ENCODE measurements around the gene PSKH1.
A peak's percentile ranks its signal among the peaks of the same experiment; 100 is the strongest.
"Not testable (repeated sequence)": the region's sequence is repeated elsewhere in the genome, so short reads cannot be mapped to it uniquely, and the experiment has no call there.

The PSKH1 gene

DNA sequence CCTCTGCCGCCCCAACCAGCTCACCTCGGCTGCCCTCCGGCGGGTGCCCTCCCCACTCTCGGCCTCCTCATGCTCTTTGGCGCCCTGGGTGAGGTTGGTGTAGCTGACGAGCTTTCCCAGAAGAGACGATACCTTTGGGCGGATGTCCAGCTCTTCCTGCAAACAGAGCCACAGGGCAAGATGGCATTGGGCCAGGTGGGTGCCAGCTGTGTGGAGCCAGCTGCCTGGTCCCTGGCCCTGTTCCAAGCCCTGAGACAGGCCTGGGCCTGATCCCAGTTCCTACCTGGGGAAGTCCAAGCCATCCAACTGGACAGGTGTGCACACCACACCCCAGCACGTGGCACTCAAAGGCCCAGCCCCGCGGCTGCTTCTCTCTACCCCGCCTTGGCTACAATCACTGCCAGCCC lies 68.5 kb downstream of the PSKH1 start:
- DNase-seq (ENCODE audit: low read depth in 2 of 2), result no peak

DNA sequence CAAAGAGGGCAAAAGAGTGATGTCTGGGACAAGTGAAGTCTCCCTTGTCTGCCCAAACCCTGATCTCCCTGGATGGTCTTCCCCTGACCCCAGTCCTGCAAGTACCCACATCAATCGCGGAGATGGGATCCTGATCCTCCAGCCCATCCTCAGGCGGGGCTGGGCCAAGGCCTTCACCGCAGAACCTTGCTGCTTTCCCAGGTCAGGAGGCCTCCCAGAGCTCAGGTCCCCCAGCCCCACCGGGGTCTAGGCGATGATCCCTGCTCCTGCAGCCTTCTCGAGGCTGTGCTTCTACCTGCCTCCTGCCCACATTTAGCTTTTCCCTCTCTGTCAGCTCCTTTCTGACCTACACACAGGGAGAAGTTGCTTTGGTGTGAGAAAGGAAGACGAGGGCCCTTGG lies 69.1 kb downstream of the PSKH1 start:
- DNase-seq (ENCODE audit: low read depth in 2 of 2), result no peak

DNA sequence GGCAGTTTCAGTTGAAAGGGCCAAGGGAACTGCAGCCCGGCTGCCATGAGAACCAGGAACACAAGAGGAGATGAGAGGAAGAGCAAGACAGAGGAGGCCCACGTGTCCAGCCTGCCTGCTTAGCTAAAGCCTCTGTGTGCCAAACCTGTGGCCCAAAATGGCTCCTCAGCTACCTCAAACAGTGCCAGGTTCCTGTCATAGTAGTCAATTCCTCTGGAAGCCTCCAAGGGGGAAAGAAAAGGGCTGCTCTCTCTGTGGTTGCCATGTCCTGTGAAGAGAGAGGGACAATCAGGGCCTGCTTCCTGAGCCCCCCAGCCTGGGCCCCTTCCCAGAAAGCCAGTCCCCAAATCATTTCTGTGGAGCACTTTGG lies 70.2 kb downstream of the PSKH1 start:
- no peak for DNase-seq (ENCODE audit: low read depth in 2 of 2)

DNA sequence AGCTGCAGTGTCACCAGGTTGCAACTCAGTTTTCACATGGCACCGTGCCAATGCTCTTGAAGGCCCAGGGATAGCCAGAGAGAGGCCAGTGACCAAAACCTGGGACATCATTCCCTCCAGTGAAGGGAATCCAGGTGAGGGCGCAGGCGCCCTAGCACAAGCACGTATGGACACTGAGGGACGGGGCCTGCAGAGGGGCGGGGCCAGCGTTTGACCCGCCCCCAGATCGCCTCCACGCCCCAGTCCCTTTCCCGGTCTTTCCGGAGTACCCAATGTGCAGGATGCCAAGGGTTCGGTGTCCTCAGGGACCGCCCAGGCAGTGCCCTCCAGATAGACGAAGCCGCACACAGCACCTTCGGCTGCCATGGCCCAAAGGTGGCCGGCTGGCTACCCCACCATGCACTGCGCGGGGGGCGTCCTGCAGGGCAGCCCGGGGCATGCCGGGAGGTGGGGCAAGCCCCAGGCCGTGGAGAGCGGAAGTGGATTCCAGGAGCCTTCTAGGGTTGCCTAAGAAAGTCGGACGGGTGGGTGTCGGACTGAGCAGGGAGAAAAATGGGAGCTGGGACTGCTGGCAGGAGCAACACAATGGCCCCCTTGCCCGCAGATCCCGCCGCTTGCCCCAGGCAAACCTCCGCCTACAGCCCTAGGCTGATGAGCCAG lies 70.7 kb downstream of the PSKH1 start:
- no peak for DNase-seq (ENCODE audit: low read depth in 2 of 2)

DNA sequence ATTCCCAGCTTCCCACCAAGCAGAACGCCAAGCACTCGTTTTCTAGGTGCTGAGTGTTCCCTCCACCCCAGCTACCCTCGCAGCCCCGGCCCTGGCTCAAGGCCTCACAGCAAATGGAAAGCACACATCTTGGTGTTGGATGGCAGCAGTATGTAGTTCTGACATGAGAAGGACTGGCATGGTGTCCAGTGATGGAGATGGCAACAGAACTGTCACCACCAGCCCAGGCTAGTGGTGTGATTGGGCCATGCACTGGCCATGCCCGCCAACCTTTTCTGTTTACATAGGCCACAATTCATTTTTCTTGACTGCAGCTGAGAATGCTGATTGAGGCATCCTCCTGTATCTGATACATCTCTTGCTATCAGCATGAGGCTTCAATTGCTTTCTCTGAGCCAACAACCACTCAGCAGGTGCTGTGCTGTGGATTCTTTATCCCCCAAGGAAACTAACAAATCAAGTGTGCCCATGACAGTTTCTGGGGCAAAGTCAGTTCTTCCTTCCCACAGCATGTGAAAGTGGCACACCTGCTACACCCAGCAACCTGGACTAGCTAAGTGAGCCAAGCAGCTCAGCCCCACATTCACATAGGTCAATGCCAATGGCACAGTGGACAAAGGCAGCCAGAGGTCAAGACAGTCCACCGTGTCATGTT lies 71.5 kb downstream of the PSKH1 start:
- no peak for DNase-seq (ENCODE audit: low read depth in 2 of 2)

DNA sequence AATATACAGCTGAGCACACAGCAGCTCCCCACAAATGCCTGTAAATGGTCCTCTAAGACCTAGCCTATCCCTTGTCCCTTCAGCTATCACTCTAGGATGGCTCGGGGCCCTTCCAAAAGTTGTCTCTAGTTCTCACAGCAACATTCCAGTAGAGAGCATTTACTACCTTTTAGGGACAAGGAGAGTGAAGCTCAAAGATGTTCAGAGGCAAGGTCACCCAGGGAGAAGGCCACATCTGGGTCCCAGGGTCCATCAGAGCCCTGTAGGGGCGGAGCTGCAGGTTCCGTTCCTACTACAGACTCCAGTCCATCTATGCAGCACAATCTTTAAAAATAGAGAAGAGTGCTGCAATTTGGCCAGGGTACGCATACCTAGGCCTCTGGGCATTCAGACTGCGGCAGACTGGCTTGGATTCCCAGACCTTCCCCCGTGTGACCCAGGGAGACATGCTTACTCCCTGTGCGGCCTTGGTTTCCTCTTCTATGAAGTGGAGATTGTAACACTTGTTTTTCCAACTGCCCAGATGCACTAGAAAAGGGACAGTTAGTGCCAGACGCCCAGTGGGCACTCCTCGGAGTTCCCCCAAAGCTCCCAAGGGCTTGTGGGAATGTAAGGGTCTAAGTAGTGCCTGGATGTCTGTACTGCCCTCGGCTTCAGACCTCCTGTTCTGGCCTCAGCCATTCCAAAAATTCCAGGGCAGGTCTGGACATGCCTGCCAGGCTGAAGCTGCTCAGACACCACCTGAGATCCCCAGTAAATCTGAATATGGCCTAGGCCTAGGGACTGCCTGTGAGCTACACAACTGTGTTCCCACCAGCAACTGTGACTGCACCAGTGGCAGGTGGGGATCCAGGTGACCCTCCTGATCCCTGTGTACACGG lies 72.9 kb downstream of the PSKH1 start:
- no peak for DNase-seq (ENCODE audit: low read depth in 2 of 2)

DNA sequence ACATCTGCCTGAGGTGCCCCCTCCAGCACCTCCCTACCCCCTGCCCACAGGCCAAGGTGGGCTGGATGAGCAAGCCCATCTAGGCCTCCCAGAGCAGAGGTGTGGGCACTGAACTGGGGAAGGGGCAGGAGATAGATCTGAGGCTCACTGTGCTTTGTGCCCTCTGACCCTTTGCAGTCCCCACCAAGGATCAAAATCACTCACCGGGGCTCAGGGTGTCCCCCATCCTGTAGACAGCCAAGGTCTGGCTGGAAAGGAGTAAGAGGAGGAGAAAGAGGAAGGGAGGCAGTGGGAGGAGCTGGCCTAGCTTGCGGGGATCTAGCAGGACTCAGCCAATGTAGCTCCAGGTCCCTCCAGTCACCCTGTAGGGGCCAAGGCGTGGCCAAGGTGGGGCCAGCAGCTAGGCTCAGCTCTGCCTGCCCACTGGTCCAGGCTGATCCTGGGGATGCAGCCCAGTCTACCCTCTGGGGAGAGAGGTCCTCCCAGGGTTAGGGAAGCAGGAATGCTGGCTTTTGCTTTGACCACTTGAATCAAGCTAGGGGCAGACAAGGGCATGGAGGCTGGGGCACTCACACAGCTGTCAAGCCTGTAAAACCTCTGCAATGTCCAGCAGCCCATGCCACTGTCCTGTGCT lies 73.6 kb downstream of the PSKH1 start:
- no peak for DNase-seq (ENCODE audit: low read depth in 2 of 2)

DNA sequence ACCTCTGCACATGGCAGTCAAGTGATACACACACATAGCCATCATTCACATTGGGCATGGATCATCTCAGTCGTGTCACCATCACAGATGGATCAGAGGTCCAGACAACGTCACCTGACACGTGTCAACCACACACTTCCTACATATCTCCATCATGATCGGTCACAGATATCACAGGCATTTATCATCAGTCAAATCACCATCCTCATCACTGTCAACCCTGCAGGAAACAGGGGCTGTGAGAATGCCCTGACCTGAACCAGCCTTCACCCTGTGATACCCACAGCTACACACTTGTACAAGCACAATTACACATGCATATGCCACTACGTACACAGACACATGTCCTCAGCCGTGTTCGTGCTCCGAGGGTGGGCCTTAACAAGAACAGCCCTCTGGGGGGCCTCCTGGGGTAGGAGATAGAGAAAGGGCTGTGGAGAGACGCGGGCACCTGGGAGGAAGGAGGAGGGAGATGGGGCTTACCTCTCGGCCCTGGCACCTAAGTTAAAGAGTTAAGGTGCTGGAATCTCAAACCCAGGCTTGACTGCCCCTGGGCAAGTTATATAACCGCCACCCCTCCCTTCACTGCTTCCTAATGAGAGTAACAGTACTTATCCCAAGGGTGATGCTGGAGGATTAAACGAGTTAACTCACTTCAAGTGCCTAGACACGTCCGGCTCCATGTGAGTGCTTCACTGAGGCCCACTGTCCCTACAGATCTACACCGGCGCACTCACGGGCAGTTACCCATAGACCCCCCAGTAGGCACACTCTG lies 74.3 kb downstream of the PSKH1 start:
- no peak for DNase-seq (ENCODE audit: low read depth in 2 of 2)

DNA sequence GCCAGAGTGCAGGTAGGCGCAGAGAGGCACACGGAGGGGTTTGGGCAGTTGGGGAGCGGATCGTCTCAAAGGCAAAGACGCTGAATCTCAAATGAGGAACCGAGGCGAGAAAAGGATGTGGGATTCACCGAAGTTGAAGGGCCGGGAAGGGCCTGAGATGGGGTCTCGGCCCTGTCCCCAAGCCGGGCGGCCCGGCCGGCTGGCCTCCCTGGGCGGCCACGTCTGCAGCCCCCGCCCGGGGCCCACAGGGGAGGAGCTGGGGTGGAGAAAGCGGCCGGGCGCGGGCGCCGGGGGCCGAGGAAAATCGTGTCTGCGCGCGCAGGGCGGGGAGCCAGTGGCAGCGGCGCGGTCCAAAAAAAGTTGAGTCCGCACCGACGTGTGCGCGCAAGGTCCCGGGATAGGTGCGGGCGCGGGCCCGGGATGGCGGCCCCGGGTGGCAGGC lies 74.9 kb downstream of the PSKH1 start:
- no peak for DNase-seq (ENCODE audit: low read depth in 2 of 2)

DNA sequence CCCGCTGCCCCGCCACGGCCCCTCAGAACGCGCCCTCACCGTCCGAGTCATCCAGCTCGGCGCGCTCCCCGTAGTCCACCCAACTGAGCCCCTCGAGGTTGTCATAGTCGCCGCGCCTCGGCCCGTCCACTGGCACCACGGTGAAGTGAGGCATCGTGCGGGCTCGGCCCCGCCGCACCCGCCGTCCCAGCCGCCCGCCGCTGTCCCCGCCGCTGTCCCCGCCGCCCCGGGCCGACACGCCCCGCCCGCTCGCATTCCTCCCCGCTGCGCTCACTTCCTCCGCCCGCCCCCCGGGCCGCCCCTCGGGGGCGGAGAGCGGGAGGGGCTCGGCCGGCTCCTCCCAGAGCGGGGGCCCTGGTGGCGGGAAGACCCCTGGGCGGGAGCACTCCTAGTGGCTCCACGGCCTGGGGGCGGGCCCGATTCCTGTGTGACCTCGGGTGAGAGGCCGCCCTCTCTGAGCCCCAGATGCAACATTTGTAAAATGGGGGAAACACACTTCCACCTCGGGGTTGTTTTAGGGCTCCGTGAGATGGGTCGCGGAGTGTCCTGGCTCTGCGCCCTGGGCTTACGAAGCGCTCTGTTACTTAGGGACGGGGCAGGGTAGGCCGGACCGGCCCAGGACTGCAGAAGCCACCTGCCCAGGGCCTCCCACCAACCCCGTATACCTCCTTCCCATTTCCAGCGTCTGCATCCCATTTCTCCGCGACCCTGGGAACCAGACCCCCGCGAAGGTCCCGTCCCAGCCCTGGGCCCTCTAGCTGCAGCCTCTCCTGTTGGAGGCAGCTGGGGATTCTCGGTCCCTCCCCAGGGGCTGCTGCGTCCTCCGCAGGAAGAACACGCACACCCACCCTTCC lies 75.6 kb downstream of the PSKH1 start, which contains the start of gene SLC12A4:
TSS of gene SLC12A4 (minus strand) at position 238 of the 854 bp plus-strand sequence. CDS start at position 154, 84 bp downstream.
- peak; percentile 63 to 73 for DNase-seq (ENCODE audit: low read depth in 2 of 2)

DNA sequence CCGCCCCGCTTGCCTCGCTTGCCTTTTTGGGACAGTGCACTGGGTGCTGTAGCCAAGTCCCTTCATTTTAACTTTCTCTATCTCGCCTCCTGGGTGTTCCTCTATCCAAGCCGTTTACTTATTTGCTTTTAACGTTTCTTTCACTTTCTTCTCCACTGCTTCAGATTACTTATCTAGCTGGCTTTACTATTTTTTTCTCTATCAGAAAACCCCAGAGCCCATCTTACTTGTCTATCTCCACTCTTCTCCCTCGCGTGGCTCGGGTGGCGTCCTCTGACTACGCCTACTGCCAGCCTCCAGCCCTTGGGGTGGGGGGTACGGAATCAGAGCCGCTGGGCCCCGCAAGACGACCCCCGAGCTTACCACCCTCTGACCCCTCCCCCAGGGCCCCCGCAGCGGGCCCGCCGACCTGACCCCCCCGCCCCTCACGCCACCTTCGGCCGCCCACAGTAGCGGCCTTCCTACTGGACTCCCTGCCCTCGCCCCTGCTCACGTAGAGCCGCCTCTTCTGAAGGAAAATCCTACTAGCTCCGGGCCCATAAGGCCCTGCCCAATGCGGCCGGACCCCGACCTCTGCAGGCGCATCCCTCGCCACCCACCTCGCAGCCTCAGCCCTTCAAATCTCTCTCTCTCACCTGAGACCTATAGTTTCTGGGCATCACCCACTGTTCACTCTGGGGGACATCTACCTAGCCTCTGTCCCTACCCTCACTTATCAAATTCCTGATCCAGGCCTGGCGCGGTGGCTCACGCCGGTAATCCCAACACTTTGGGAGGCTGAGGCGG lies 76.4 kb downstream of the PSKH1 start:
- no peak for DNase-seq (ENCODE audit: low read depth in 2 of 2)

DNA sequence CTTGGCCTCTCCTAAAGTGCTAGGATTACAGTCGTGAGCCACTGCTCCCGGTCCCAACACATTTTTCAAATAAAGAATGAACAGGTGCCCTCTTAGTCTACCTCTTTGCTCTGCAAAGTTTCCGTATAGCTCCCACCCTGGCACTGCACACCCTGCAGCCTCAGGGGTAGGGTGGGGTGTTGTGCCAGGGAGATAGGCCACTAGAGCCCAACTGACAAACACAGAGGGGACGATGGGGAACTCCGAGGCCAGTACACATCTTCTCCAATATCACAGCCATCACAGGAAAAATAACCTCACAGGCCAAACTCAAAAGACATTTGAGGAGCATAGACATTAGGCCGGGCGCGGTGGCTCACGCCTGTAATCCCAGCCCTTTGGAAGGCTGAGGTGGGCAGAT lies 78.1 kb downstream of the PSKH1 start:
- no peak for DNase-seq (ENCODE audit: low read depth in 2 of 2)

DNA sequence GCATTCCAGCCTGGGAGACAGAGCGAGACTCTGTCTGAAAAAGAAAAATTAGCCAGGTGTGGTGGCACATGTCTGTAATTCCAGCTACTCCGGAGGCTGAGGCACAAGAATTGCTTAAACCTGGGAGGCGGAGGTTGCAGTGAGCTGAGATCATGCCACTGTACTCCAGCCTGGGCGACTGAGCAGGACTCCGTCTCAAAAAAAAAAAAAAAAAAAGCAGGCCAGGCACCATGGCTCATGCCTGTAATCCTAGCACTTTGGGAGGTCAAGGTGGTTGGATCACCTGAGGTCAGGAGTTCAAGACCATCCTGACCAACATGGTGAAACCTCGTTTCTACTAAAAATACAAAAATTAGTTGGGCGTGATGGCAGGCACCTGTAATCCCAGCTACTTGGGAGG lies 79.2 kb downstream of the PSKH1 start:
- DNase-seq (ENCODE audit: low read depth in 2 of 2), result not testable (repeated sequence)

DNA sequence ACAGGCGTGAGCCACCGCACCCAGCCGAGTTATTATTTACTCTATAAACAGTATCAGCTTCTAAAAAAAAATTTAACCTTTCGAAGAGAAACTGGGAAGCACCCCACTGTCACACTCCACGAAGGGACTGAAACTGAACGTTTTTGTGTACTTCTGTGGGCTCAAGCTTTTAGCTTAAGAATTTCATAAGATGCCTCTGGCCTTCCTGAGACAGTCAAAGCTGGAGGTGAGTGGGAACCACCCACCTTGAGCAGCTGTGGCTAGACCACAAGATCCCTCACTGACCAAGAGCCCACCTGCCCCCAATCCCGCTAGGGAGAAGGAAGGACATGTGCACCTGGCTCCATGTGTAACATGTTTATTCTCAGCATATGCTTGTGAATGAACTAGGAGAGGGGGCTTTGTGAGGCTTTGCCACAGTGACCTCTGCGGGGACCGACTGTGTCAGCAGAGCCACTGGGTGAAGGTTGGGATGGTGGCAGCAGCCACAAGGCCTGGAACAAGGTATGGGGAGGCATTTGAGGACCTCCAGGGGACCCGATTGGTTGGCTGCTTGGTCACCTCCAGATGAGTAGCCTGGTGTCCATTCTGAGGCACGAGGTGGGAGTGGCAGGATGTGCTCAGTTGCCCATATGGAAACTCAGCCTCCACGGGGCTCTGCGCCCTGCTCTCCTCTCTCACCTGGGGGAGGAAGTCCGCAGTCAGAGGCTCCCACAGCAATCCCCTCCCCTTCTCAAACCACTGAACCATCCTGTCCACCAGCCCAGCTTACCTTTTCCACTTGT lies 82.5 kb downstream of the PSKH1 start:
- DNase-seq (ENCODE audit: low read depth in 2 of 2), result no peak

DNA sequence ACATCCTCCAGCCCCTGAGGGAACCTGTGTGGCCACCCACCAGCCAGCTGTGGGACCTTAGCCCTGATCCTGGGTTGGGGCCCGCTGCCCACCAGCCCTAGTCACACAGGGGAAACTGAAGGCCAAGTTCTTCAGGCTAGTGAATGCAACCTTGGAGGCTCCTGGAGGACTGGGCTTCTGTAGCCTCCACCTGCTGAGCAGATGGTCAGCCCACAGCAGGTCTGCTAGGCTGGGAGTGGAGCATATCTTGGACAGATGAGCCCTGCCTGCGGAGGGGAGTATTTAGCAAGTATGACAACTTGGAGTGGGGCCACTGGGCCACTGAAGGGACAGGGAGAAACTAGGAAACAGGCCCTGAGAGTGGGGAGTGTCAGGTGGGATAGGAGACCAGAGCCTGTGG lies 83.2 kb downstream of the PSKH1 start:
- no peak for DNase-seq (ENCODE audit: low read depth in 2 of 2)

DNA sequence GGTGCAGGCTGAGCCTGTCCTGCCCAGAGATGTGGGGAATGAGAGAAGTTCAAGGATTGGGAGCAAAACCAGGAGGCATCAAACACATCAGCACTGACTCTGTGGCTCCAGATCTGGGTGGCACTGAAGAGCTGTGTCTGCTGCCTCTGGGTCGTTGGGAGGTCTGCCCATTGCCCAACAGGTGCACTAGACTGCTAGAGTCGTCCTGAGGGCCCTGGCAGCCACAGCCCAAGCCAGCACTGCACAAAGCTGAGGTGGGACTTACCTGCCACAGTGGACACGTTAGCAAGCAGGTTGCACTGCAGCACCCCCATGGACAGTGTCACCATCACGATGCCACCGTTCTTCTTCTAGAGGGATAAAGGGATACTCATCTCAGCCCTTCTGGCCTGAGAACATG lies 84.0 kb downstream of the PSKH1 start:
- no peak for DNase-seq (ENCODE audit: low read depth in 2 of 2)

DNA sequence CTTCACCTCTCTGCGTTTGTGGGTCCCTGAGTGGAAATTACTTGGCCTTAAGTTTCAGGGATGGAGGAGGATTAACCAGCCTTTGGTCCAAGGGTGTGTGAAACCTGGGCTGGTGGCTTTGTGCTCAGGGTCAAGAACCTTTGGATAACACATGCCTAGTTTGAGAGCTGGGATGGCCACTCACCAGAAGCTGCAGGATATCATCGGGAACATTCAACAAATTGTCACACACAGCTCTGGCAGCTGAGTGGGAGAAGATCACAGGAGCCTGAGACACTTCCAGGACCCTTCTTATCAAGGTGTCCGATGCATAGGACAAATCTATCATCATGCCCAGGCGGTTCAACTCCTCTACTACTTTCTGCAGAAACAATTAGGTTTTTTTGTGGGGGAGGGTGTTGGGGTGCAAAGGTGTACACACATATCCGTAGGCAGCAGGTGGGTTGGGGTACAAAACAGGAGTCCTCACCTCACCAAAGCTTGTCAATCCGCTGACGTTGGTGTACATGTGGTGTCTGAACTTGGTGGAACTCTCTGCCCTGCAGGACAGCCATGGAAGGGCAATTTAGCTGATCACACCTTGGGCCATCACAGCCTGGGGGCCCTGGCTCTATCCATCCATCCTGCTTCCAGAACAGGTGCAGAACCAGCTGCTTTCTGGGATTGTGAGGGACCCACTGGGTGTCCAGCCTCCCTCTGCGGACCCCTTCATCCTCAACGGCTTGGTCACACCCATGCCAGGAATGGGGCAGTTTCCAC lies 84.6 kb downstream of the PSKH1 start:
- no peak for DNase-seq (ENCODE audit: low read depth in 2 of 2)

Measured in activated CD8-positive, alpha-beta memory T cell treated with anti-CD3 and anti-CD28 coated beads for 4 hours (primary cell).